Body of pancreas (tissue), 4 donors: Measurements from ENCODE around the gene FBXL5. TPM values are rescaled to one million over a fixed set of nuclear protein-coding genes. Genes with fewer than 3 reads are reported as not detected.
A peak's percentile ranks its signal among the peaks of the same experiment; 100 is the strongest.

Source experiments
- ATAC-seq: fragments of 150-250 bp; one replicate; pipeline ENCODE4 v1.9.1; 2016
- DNase-seq, 4 donors: peaks; one replicate each; pipeline ENCODE4 v3.0.0-alpha.2; 2019
- H3K27ac ChIP-seq, 4 donors: fragments of 200-600 bp; sonication (generic); 1 replicate in 3 of 4; 2 replicates in 1 of 4; pipeline versions ENCODE4 v1.5.1 to v1.6.1; 2016 to 2019; ENCODE audit warnings: mild to moderate bottlenecking in 1 of 4, mixed read lengths in 1 of 4, moderate library complexity in 1 of 4
- H3K27me3 ChIP-seq, 2 donors: fragments of 200-600 bp; sonication (generic); one replicate each; pipeline ENCODE4 v1.6.0; 2016; ENCODE audit warnings: mild to moderate bottlenecking in 1 of 2
- H3K36me3 ChIP-seq, 2 donors: fragments of 200-600 bp; sonication (generic); replicated peaks in 1 of 2; 2 replicates each; pipeline ENCODE4 v1.5.1; 2016; ENCODE audit warnings: low read depth in 2 of 2; ENCODE audit not compliant: insufficient read depth in 1 of 2
- H3K4me1 ChIP-seq: fragments of 200-600 bp; sonication (generic); one replicate; pipeline ENCODE4 v1.6.0; 2016
- H3K4me3 ChIP-seq, 2 donors: fragments of 200-600 bp; sonication (generic); 1 replicate in 1 of 2; 2 replicates in 1 of 2; pipeline ENCODE4 v1.5.1; 2016 to 2019
- H3K9me3 ChIP-seq, 3 donors: fragments of 200-600 bp; sonication (generic); 1 replicate in 2 of 3; 2 replicates in 1 of 3; pipeline ENCODE4 v1.5.1; 2016
- POLR2A ChIP-seq, 3 donors: fragments of 450-650 bp; IDR thresholded peaks; one replicate each; pipeline ENCODE4 v1.6.1; 2016; ENCODE audit warnings: antibody characterized with exemption in 3 of 3, mild to moderate bottlenecking in 2 of 3
- WGBS, 2 donors: methylation state at CpG; one replicate each; pipeline ENCODE4 v1.1.5; 2017; 5-methylcytosine and 5-hydroxymethylcytosine counted together
- intact Hi-C: fragments of 100-400 bp; cut with DNase I; formaldehyde crosslinking; loops from one replicate; pipeline ENCODE4 v1.15.1; 2023
- total RNA-seq, 2 donors: library from RNA; depleted of rRNA; stranded (reverse); fragments of >200 nt; gene quantifications; one replicate each; pipeline ENCODE4 v1.1.0, GENCODE V29; 2016
- TF ChIP-seq, protein P1 (sequence below), 7 experiments: fragments of 450-650 bp in 4 of 7; fragments of 200-600 bp in 3 of 7; sonication (generic) in 3 of 7; IDR thresholded peaks; one replicate each; pipeline ENCODE4 v1.5.1; 2016 to 2019; ENCODE audit warnings: antibody characterized with exemption in 7 of 7

The FBXL5 gene
- total RNA-seq, 2 donors from 2014 or later: 52.4 to 56.0 TPM

DNA sequence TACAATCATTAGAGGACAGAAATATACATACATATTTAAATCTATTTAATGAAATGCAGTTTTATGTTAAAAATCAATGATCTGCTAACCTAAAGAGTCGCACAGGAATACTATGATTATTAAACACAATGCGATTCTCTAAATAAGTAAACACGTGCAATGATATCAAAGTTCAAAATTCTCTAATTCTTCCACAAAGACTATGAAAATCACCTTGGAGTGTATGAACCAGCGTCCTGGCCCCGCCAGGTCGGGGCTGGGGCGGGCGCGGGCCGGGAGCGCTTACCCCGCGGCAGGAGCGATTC lies 25.9 kb upstream of the FBXL5 start:
- intact Hi-C loops: no loop called here
- H3K27me3 ChIP-seq: no peaks in the 10 kb centered on the region
- WGBS, 2 donors: 1 to 3% methylated on average over 14 of the region's 14 CpGs
- no peak for DNase-seq
- H3K27ac ChIP-seq: peak overlapping the region in 3 of 4 donors; percentile 88 to 96 (median 93)
- no peaks in the 10 kb centered on the region for H3K36me3 ChIP-seq
- ATAC-seq: no peak
- no peak for TF ChIP-seq POLR2A (IDR thresholded peaks at IDR 0.05)
- TF ChIP-seq, protein P1, sequence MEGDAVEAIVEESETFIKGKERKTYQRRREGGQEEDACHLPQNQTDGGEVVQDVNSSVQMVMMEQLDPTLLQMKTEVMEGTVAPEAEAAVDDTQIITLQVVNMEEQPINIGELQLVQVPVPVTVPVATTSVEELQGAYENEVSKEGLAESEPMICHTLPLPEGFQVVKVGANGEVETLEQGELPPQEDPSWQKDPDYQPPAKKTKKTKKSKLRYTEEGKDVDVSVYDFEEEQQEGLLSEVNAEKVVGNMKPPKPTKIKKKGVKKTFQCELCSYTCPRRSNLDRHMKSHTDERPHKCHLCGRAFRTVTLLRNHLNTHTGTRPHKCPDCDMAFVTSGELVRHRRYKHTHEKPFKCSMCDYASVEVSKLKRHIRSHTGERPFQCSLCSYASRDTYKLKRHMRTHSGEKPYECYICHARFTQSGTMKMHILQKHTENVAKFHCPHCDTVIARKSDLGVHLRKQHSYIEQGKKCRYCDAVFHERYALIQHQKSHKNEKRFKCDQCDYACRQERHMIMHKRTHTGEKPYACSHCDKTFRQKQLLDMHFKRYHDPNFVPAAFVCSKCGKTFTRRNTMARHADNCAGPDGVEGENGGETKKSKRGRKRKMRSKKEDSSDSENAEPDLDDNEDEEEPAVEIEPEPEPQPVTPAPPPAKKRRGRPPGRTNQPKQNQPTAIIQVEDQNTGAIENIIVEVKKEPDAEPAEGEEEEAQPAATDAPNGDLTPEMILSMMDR (IDR thresholded peaks at IDR 0.05): no peak
- no peaks in the 10 kb centered on the region for H3K9me3 ChIP-seq
- peak overlapping the region in 1 of 2 donors; percentile 75 for H3K4me3 ChIP-seq
- H3K4me1 ChIP-seq: peaks cover 23% of the 10 kb centered on the region

DNA sequence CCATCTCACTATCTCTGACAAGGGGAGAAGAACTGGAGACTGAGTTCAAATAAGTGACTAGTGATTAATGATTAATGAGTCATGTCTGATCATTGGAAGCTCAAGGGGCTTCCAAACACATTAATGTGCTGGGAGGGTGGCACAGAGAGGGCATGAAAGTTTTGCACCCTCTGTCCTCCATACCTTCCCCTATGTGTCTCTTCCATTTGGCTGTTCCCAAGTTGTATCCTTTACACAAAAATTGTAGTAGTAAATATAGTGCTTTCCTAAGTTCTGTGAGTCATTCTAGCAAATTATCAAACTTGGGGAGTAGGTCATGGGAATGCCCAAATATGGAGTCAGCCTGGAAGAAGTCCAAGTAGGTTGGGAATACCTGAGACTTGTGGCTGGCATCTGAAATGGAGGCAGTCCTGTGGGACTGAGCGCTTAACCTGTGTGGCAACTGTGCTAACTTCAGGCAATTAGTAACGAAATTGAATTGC lies 22.4 kb upstream of the FBXL5 start:
- ATAC-seq (peak; percentile 67), DNase-seq (peak; percentile 69 to 88 (median 80))
- Histone ChIP-seq H3K4me3 (no peak overlapping the region), H3K36me3 (no peaks in the 10 kb centered on the region), H3K4me1 (peaks cover 16% of the 10 kb centered on the region), H3K9me3 (no peaks in the 10 kb centered on the region), H3K27ac (peak overlapping the region; percentile 49 to 80 (median 64)), H3K27me3 (no peaks in the 10 kb centered on the region)
- TF ChIP-seq, protein P1 (IDR thresholded peaks at IDR 0.05): peak in 3 of 7 experiments; percentile 17 to 23 (median 22)
- TF ChIP-seq POLR2A (IDR thresholded peaks at IDR 0.05): peak in 1 of 3 donors; percentile 9
- intact Hi-C loops: no loop called here
- 43 to 47% methylated on average over 2 of the region's 2 CpGs for WGBS, 2 donors

DNA sequence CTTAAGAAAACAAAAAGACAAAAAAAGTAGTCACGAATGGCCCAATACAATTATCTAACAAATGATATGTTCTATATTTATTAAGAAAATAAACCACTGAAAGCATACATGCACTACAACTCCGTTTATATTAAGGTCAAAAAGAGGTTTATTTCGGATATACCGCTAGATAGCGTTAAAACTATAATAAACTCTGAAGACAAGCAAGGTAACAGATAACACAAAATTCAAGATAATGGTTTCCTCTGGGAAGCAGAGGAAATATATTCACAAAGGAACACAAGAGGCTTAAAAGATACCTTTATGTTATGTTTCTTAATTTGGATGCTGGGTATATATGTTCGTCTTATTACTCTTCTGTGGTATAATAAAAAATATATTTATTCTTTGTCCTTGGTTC lies 21.7 kb upstream of the FBXL5 start:
- 84 to 92% methylated on average over 6 of the region's 6 CpGs for WGBS, 2 donors
- no peak overlapping the region for H3K4me3 ChIP-seq
- H3K4me1 ChIP-seq: peaks cover 13% of the 10 kb centered on the region
- intact Hi-C loops: no loop called here
- no peak for ATAC-seq
- H3K27ac ChIP-seq: peak overlapping the region in 2 of 4 donors; percentile 77 to 80
- no peaks in the 10 kb centered on the region for H3K9me3 ChIP-seq
- DNase-seq: no peak
- TF ChIP-seq, protein P1 (IDR thresholded peaks at IDR 0.05): no peak
- TF ChIP-seq POLR2A (IDR thresholded peaks at IDR 0.05): no peak
- no peaks in the 10 kb centered on the region for H3K36me3 ChIP-seq
- no peaks in the 10 kb centered on the region for H3K27me3 ChIP-seq

DNA sequence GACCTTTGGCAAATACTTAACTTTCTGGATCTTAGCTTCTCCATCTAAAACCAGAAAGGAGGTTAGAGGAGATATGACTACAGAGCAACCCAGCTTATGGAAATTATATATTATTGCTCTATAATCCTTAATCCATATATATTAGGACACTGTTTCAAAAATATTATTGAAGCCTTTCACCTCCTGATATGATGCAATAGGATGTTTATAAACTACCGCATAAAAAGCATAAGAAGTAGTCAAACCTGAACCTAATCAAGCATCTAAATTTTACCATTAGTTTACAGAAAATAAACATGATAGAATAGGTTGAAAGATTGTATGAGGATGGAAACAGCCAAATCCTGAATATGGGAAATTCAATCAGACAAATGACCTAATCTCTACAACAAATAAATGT lies 20.9 kb upstream of the FBXL5 start:
- Histone ChIP-seq H3K9me3 (no peaks in the 10 kb centered on the region), H3K4me1 (peaks cover 11% of the 10 kb centered on the region), H3K27me3 (no peaks in the 10 kb centered on the region), H3K36me3 (no peaks in the 10 kb centered on the region), H3K4me3 (no peak overlapping the region), H3K27ac (no peak overlapping the region)
- 89 to 93% methylated on average over 1 of the region's 1 CpG for WGBS, 2 donors
- no peak for ATAC-seq
- no peak for DNase-seq
- intact Hi-C loops: no loop called here
- TF ChIP-seq POLR2A (IDR thresholded peaks at IDR 0.05): no peak
- TF ChIP-seq, protein P1 (IDR thresholded peaks at IDR 0.05): no peak

DNA sequence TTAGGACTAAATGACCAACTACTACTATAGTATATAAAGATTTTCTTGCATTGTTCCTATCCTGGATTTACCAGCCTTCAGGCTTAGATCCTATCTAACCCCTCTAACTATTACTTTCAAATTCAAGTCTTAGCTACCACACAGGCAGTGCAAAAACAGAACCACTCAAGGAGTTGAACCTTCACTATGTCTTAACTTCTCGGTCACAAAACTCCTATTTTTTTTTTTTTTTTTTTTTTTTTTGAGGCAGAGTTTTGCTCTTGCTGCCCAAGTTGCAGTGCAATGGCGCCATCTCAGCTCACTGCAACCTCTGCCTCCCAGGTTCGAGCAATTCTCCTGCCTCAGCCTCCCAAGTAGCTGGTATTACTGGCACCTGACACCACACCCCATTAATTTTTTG lies 20.2 kb upstream of the FBXL5 start:
- intact Hi-C loops: no loop called here
- Histone ChIP-seq H3K9me3 (no peaks in the 10 kb centered on the region), H3K27ac (no peak overlapping the region), H3K4me1 (peaks cover 9% of the 10 kb centered on the region), H3K4me3 (no peak overlapping the region), H3K36me3 (no peaks in the 10 kb centered on the region), H3K27me3 (no peaks in the 10 kb centered on the region)
- DNase-seq (no peak), ATAC-seq (no peak)
- WGBS, 2 donors: 77 to 91% methylated on average over 3 of the region's 3 CpGs
- TF ChIP-seq POLR2A (IDR thresholded peaks at IDR 0.05): no peak
- TF ChIP-seq, protein P1 (IDR thresholded peaks at IDR 0.05): no peak
